Urothelium cell line (cell line): ENCODE results near the gene EFNA3.

Experiments
- DNase-seq: peaks from one replicate; pipeline ENCODE4 v3.0.0; 2011; ENCODE audit warnings: low spot score, mixed read lengths
- FAIRE-seq: peaks from 2 replicates; lab custom pipeline; 2011; peaks lifted over from hg19 to GRCh38; lab: Jason Lieb, UNC

Gene EFNA3

GRCh38 chr1:155048449-155049334, 29.9 kb upstream of the EFNA3 start:
- DNase-seq (no peak), FAIRE-seq (no peak)

DNA sequence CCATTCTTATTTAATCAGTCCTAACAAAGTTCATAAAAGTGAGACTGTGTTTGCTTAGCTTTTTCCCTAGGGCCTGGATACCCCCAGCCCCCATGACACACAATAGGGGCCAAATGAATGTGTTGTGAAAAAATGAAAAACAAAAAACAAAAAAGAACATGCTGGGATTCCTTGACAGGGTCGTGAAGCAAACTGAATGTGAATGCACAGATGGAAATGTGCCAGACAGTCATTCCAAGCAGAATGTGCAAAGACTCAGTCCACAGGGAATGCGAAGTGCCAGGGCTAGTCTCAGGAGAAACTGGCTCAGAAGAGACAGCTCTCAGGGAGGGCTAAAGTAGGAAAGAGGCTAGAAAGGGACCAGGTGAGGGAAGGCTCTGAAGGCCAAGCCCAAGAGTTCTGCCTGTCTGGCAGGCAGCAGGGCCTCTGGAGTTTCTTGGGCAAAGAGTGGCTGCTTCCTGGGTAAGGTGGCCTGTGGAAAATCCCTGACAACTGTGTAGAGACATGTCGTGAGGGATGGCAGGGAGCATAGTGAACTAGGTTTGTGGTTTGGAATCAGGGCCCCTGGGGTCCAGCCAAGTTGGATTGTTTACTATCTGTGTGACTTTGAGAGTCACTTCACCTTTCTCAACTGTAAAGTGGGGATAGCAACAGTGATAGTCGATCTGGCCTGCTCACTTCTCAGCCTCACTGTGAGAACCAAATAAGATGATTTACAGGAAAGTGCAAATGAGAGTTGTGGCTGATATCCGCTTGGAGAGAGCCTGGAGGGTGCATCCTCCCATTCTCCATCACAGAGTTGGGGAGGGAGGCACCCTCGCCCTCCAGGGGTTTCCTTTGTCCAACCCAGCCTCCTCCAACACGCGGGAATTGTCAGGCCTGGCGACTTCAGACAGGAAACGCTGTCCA, 28.7 kb upstream of the EFNA3 start:
- no peak for FAIRE-seq
- no peak for DNase-seq

DNA sequence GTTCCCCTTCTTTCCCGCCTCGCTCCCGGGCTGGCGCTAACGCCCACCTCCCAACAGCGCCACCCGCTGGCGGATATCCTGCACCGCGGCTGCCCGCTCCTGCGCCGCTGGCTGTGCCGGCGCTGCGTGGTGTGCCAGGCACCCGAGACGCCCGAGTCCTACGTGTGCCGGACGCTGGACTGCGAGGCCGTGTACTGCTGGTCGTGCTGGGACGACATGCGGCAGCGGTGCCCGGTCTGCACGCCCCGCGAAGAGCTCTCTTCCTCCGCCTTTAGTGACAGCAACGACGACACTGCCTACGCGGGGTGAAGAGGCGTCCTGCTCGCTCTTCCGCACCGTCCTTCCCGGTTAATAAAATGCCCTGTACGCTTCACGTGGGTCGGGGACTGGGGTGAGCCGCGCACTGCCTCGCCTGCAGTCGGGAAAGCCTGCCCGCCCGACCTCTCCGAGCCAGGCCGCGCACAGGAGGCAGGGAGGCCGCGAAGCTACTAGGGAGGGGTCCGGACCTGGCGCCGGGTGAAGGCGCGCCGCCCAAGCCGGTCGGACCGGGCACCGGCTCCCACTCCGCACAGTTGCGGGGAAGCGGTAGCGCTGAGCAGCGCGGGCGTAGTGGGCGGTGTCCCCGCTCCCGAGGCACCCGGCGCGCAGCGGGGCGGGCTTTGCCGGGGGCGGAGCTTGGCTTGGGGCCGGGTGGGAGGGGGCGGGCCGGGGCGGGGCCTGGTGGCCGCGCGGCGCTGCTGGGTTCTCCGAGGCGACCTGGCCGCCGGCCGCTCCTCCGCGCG, 27.9 kb upstream of the EFNA3 start, which contains the start of gene ADAM15:
Gene ADAM15, plus strand, starts transcription at position 757 of the 782 bp plus-strand sequence. CDS start 71 bp downstream, outside the sequence.
- no peak for FAIRE-seq
- DNase-seq: peak; percentile 95

DNA sequence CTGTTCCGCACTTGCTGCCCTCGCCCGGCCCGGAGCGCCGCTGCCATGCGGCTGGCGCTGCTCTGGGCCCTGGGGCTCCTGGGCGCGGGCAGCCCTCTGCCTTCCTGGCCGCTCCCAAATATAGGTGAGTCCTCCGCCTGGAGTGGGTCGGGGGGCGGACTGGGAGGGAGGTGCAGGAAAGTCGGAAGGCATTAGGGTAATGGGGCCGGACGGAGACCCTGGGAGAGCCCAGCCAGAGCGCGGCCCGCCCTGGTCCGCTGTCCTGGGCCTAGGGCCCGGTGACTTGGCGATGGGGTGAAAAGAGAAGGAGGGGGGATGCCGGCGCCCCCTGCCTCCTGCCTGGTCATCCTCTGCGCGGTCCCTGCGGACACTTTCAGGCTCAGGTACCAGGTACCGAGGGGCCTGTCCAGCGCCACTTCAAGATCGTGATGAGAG, 27.3 kb upstream of the EFNA3 start:
- FAIRE-seq: no peak
- no peak for DNase-seq

DNA sequence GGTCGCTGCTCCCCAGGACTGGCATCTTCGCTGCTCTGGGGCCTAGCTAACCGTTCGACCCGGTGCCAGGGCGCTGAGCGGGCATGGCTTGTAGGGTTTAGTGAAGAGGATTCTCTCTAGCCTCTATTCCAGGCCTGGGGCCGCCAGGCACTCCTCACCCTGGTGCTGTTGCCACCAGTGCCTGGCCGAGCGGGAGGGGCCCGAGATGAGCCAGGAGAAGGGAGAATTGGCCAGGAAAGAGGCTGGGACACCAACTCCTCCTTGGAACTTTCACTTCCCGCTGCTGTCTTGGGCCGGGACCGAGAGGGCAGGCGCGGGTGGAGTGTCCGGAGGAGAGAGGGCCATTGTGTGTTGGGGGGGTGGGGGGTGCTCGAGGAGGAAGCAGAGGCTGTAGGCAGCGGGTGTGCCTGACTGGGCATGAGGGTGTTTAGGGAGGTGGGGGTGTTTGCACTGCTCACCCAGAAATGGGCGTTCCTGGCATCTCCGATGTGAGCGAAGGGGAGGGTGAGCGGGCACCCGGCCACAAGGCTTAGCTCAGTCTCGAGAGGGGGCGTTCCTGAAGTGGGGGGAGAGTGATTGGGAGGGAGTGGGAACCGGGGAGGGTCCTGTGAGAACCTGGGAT, 26.7 kb upstream of the EFNA3 start:
- DNase-seq (peak; percentile 61), FAIRE-seq (no peak)

DNA sequence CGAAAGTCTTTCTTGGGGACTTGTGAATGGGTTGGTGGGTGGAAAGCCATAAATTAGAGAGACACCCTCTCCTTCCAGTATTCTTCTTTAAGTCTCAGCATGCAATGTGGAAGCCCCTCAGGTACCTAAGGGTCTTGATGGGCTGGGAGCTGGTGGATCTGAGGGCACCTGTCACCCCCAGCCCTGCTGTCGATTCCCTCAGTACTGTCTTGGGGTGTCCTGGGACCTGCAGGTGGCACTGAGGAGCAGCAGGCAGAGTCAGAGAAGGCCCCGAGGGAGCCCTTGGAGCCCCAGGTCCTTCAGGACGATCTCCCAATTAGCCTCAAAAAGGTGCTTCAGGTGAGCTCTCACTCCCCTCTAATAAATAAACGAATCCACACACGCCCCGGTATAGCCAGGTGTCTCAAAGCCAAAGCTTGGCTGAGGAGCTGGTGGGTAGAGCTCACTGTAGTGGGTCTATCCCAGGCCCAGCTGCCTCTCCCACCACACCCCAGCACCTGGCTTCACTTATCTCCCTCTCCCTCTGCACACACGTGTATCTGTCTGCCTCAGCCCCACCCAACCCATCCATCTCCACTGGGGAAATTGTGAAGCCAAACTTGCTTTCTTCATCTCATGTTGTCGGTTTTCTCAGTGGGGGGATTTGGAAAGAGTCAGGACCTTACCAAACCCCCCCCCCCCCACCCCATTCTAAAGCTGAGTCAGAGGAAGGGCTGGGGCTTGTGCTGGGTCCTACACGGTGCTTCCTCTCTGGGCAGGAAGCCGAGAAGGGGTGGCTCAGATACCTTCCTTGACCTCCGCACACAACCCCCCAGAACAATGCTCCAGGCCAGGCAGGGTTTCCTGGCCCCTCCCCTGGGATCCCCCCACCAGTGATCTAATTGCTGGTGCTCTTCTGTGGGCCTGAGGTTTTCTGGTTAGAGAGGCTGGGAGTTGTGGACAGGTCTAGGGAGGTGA, 25.9 kb upstream of the EFNA3 start:
- FAIRE-seq (no peak), DNase-seq (peak; percentile 44)

DNA sequence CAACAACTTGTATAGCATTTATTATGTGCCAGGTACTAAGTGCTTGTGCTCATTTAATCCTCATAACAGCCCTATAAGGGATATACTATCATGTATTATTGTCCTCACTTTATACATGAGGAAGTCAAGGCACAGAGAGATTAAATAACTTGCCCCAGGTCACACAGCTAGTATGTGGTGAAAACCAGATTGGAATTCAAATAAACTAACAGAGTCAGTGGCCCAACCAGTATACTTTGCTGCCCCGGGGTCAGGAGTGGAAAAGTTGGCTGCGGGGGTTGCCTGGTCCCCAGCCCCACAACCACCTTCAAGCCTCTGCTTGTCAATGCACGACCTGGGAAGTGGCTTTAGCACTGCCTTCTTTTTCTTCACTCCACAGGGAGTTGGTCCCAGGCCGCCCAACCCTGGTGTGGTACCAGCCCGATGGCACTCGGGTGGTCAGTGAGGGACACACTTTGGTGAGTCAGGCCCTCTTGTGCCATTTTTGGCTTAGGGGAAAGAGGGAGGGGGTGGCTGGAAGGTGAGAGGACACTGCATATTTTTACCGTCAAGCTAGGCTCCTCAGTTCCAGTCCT, 25.0 kb upstream of the EFNA3 start:
- DNase-seq: no peak
- FAIRE-seq: no peak

DNA sequence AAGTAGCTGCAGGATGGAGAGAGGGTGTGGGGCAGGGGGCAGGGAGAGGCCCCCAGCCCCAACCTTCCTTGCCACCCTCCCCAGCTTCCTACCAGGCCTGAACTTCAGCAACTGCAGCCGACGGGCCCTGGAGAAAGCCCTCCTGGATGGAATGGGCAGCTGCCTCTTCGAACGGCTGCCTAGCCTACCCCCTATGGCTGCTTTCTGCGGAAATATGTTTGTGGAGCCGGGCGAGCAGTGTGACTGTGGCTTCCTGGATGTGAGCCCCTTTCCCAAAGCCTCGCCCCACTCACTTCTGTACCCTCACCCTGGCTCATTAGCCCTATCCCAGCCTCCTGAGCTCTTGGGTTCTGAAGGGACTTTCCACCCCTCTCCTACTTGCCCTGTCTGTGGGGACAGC, 21.5 kb upstream of the EFNA3 start:
- DNase-seq (no peak), FAIRE-seq (no peak)

DNA sequence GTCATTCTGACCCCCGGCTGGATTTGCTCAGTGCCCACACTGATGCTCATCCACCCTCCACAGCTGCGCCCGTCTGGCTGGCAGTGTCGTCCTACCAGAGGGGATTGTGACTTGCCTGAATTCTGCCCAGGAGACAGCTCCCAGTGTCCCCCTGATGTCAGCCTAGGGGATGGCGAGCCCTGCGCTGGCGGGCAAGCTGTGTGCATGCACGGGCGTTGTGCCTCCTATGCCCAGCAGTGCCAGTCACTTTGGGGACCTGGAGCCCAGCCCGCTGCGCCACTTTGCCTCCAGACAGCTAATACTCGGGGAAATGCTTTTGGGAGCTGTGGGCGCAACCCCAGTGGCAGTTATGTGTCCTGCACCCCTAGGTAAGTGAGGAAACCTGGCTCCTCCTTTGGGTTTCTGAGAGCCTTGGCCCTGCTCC, 20.8 kb upstream of the EFNA3 start:
- DNase-seq (no peak), FAIRE-seq (no peak)

DNA sequence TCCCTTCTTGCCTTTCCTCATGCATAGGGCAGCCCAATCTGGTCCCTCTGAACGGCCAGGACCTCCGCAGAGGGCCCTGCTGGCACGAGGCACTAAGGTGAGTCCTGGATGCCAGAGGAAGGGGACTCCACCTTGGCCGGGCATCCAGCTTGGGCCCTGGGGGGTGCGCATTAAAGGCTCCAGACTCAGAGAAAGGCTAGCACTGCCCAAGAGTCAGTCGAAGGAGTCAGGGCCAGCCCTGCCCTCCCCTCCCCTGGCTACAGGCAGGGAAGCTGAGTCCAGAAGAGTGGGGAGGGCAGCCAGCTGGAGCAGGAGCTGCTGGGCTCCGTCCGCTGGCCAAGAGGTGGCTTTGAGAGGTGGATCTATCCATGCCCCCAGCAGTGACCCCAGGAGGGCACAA, 17.9 kb upstream of the EFNA3 start:
- DNase-seq (no peak), FAIRE-seq (no peak)

- DNase-seq: peak; percentile 89
- FAIRE-seq: peak; percentile 97
Observed at GRCh38 chr1:155061381-155062150, 17.1 kb upstream of the EFNA3 start.

- DNase-seq (no peak), FAIRE-seq (no peak)
Observed at GRCh38 chr1:155062151-155062686, 16.4 kb upstream of the EFNA3 start.

DNA sequence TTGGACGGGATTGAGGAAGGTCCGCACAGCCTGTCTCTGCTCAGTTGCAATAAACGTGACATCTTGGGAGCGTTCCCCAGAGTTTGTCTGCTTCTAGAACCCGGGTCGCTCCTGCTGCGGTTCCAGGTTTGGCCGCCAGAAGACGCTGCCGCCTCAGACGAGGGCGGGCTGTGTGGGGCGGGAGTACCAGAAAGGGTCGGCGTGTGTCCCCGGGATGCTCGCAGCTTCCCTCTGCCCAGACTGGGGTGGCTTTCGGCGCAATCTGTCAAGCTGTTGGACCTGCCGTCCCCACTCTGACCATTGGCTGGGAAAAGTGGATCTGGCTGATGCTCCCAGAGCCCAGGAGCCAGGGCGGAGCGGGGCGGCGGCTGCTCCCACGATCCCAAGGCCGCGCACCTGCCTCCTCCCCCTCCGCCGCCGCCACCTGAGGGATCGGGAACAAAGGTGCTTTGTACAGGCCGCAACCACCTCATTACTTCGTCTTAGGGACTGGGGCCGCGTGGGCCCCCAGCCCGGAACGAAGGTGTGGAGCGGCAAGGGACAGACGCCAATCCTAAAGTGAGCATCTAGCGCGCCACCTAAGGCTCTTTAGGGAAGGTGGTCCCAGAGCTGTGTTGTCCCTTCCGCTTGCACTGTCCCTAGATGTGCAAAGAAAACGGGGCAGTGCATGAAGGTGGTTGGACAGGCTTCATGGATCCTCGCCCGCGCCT, 15.8 kb upstream of the EFNA3 start:
- FAIRE-seq (no peak), DNase-seq (no peak)

DNA sequence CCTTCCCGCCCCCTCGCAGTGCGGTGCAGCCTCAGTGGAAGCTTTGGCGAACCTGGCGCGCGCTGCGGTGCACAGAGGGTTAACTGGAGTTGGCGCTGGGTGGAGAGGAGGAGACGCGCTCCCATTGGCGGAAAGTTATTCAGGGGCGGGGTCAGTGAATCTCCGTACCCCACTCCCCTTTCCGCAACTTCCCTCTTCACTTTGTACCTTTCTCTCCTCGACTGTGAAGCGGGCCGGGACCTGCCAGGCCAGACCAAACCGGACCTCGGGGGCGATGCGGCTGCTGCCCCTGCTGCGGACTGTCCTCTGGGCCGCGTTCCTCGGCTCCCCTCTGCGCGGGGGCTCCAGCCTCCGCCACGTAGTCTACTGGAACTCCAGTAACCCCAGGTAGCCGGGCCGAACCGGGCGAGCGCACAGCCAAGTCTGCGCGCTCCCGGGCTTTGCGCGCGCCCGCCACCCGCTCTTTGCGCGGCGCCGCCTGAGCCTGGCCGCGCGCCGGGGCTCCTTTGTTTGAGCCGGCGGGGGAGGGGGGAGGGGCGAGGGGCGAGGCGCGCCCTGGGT, 15.0 kb upstream of the EFNA3 start, which contains the start of gene EFNA4:
Gene EFNA4, plus strand, starts transcription at position 191 of the 561 bp plus-strand sequence. Its CDS starts 84 bp downstream, at position 275.
- DNase-seq (peak; percentile 94), FAIRE-seq (peak; percentile 92)

DNA sequence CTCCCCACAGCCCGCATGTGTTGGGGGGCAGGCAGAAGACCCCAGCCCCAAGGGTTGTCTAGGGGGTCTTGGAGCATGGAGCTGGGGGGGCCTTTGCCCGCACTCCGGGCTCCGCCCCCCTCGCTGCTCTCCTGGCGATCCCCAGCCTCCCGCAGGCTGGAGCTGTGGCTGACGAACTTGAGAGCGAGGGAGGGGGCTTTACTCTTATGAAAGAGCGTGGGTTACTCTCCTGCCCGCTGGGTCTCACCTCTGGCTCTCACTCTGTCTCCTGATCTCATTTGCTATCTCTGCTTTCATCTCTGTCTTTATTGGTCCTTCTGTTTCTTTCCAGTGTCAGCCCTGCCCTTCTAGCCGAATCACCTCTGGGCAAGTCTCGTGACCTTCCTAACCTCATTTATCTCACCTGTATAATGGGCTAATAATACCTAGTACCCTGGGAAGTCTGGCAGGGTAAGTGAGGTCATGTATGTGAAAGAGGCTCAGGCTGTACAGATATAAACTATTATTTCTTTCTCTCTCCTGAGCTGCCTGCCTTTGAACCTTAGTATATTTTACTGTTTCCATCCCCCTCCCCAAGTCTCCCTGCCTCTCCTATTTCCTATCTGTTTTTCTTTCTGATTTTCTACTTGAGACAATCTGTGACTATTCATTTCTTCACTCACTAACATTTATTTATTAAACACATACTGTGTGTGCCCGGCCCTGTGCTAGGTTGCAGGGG, 14.4 kb upstream of the EFNA3 start:
- peak; percentile 79 for DNase-seq
- FAIRE-seq: no peak

DNA sequence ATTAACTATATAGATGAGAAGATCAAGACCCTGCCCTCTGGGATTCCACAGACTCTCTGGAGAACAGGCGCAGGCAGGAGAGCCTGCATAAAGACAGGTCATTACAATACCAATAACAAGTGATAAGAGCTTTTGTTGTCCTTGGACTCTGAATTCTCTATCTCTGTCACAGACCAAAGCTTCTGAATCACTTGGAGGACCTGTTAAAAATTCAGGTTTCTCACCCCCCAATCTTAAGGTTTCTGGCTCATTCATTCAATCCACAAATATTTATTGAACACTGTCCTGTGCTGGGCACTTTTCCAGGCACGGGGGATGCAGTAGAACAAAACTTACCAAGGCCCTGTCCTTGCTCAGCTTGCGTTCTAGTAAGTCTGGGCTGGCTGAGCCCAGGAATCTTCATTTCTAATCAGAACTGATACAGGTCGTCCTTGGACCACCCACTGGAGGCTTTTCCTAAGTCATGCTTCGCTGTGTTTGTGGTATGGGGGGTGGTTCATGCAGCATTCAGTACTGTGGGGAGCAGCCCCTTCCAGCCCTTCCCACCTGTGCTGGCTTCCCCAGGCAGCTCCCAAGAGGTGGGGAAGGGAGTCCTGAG, 13.7 kb upstream of the EFNA3 start:
- DNase-seq: no peak
- no peak for FAIRE-seq
